Activated CD8-positive, alpha-beta memory T cell treated with anti-CD3 and anti-CD28 coated beads for 1 hour (primary cell): Measurements from ENCODE around the gene TFF3.

Source experiments
- DNase-seq, 2 donors: peaks; one replicate each; pipeline ENCODE4 v3.0.0-alpha.2; 2020; ENCODE audit warnings: low read depth in 1 of 2; ENCODE audit errors: extremely low read depth in 1 of 2

TFF3 gene

GRCh38 chr21:42291751-42292562, 23.3 kb downstream of the TFF3 start:
- DNase-seq = no peak

GRCh38 chr21:42291003-42291750, 24.0 kb downstream of the TFF3 start:
- DNase-seq = no peak

GRCh38 chr21:42290505-42290904, 24.7 kb downstream of the TFF3 start:
- no peak for DNase-seq

- no peak for DNase-seq
These were observed 25.3 kb downstream of the TFF3 start for GRCh38 chr21:42289926-42290325.

GRCh38 chr21:42288962-42289361, 26.2 kb downstream of the TFF3 start:
- no peak for DNase-seq

GRCh38 chr21:42287193-42288083, 27.8 kb downstream of the TFF3 start:
- DNase-seq = no peak

GRCh38 chr21:42286416-42286815, 28.8 kb downstream of the TFF3 start:
- no peak for DNase-seq

GRCh38 chr21:42285569-42286245, 29.5 kb downstream of the TFF3 start:
- DNase-seq = no peak

- DNase-seq = no peak
These were observed 32.5 kb downstream of the TFF3 start for GRCh38 chr21:42282715-42283114.

GRCh38 chr21:42282021-42282420, 33.2 kb downstream of the TFF3 start:
- DNase-seq = no peak

GRCh38 chr21:42281181-42281680, 34.0 kb downstream of the TFF3 start:
- DNase-seq = no peak

- DNase-seq = no peak
These were observed 34.6 kb downstream of the TFF3 start for GRCh38 chr21:42280356-42281180.

GRCh38 chr21:42279888-42280287, 35.3 kb downstream of the TFF3 start:
- DNase-seq = no peak

- no peak for DNase-seq
These were observed 35.8 kb downstream of the TFF3 start for GRCh38 chr21:42279341-42279871.

- no peak for DNase-seq
These were observed 36.6 kb downstream of the TFF3 start for GRCh38 chr21:42278451-42279149.

- no peak for DNase-seq
These were observed 37.6 kb downstream of the TFF3 start for GRCh38 chr21:42277593-42277992.

GRCh38 chr21:42276526-42277154, 38.6 kb downstream of the TFF3 start:
- DNase-seq = no peak

- DNase-seq = no peak
These were observed 39.1 kb downstream of the TFF3 start for GRCh38 chr21:42276076-42276475.
